Suppressor macrophage (primary cell): ENCODE data around the gene AGXT.

Source experiments
- DNase-seq, 4 experiments: peaks; one replicate each; pipeline ENCODE4 v3.0.0-alpha.2; 2020 to 2022

AGXT gene

DNA sequence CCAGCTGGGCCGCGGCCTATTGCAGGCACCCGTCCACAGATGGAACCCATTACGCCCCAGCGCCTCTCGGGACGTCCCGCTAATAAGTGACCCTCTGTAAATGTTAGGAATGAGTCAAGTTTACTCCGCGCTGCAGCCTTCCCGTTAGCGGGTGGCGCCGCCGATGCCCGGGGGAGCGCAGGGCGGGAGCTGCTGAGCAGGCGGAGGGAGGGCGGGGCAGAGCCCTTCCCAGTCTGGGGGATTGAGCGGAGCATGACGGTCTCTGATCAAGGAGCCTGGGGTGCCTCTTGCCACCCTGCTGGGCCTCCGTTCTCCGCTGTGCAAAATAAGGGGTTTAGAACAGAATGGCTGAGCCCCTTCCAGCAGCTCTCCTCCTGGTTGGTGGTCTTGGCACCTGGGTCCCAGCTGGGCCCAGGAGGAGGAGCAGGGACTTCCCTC is 48.0 kb downstream of the AGXT start:
- peak in 2 of 4 experiments; percentile 15 to 21 for DNase-seq

DNA sequence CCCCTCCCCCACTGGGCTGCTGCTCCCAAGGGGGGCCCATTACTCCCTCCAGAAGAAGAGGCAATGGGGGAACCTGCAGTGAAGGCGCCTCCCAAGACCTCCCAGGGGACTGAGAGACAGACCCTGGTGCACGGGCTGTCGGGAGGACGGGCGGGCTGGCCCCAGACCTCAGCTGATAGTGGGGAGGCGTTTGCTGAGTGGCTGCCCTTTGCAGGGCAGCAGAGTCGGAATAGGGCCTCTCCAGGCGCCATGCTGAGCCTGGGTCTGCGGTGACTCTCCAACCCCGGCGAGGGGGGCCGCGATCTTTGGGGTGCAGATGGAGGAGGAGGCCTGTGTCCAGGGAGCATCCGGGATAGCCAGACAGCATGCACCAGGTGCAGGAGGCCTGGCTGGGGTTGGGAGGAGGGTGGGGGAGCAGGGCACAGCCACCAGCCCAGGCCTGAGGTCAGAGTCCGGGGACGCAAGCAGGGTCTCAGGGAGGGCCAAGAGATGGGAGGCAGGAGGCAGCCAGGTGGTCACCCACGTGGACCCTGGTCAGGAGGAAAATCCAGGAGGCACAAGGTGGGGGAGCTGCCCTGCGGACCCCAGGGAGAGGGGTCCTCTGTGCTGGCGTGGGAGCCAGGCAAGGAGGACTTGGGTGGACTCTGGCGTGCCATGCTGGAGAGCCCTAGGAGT is 48.5 kb downstream of the AGXT start:
- DNase-seq: no peak

DNA sequence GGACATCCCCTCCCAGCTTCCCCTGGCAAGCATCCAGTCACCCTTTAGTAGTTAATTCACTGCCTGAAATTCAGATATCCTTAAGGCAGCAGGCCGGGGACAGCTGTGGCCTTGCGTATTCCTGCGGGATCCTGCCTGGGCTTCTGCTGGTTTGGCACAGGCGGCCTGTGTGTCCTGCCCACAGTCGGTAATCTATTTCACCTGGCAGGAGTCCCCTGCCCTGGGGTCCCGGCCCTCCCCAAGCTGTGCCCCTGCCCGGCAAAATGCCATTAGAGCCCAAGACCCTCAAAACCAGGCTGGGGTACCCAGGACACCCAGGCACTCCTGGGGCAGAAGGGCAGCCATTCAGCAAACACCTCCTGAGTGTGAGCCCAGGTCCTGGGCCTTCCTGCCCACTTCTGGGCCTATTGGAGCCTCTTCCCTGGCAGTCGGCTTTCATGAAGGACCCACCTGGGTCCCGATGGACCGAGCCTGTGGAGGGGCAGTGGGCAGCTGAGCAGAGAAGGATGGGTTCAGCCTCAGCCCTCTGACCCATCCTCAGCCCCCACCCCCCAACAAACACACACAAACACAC is 49.1 kb downstream of the AGXT start:
- DNase-seq: no peak

DNA sequence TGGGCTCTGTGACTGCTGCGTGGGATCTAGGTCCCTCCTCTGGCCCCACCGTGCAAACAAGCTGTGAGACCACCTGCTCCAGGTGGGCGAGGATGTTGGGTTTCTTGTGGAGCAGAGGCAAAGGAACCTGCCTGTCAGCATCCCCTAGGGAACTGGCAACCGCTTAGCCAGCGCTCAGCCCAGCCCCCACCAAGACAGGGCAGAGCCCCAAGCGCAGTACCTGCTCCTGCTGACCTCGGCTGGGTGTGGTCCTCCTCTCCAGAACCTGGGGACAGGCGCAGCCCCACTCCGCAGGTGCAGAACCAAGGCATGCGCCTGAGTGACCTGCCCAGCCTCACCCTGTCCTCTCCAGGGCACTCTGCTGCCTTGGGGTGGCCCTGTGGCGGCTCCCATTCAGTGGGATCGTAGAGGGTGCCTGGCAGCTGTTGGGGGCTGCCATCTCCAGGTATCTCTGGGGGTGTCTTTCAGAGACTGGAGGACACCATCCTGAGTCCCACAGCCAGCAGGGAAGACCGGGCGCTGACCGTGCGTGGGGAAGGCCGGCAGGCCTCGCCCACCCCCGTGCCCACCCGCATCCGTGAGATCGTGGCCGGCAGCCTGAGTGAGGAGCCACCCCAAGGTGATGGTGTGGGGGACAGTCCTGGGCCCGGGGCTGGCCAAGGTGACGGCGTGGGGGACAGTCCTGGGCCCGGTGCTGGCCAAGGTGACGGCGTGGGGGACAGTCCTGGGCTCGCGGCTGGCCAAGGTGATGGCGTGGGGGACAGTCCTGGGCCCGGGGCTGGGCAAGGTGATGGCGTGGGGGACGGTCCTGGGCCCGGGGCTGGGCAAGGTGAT is 49.9 kb downstream of the AGXT start:
- no peak for DNase-seq

DNA sequence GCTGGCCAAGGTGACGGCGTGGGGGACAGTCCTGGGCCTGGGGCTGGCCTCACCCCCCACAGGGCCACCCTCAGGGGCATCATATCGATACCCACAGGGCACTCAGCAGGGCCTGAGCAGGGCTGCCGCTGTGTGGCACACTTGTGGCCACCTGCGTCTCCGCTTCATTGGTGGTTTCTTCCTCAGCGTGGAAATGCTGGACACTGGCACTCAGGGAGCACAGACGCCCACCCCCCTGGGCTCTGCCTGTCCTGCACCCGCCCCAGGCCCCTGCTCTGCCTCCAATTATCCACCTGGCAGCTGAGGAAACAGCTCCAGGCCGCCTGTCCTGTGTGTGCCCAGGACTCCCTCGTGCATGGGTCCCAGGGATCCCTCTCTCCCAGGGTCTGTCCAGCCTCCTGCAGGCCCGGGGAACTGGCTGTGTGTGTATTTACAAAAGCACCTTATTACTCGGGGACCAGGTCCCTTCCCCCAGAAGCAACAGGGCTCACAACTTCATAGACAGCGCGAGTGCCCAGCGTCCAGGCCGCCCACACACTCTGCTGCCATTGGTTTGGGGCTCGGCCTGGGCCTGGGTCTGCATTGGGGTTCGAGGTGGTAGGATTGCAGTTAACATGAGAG is 50.6 kb downstream of the AGXT start:
- DNase-seq: no peak

DNA sequence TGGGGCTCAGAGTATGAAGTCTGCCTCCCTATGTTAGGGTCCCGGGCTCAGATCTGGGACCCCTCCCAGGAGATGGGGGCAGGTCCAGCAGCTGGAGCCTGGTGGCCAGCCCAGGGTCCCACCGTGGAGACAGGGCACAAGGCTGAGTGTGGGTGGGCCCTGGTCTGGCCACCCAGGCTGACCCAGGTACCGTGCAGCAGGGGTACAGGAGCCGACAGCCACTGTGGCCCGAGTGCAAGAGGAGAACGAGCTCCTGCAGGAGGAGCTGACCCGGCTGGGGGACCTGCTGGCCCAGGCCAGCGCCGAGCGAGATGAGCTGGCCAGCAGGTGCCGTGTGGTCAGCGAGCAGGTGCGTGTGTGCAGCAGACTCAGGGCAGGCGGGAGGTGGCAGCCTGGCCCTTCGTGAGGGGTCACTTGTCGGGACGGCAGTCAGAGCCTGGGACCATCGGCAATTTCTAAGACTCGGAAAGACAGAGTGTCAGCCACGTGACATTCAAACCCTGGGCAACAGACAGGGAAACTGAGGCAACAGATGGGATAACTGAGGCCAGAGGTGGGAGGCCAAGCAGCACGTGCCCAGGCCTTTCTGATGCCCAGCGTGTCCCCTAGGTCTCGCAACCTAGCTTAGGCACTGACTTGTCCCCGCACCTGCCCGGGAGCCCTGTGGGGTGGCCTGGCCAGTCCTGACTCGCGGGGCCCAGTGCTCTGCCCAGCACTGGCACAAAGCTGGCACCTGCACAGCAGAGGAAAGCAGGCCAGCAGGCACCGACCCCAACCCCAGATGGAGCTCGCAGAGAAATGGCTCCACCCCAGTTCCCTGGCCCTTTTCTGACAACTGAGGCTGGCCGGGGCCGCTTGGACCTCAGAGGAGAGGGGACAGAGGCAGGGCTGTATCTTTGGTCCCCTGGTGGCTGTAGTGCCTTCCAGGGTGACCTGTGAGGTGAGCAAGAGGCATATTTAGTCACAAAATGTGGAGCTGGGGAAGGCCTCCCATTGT is 51.5 kb downstream of the AGXT start:
- DNase-seq: no peak

DNA sequence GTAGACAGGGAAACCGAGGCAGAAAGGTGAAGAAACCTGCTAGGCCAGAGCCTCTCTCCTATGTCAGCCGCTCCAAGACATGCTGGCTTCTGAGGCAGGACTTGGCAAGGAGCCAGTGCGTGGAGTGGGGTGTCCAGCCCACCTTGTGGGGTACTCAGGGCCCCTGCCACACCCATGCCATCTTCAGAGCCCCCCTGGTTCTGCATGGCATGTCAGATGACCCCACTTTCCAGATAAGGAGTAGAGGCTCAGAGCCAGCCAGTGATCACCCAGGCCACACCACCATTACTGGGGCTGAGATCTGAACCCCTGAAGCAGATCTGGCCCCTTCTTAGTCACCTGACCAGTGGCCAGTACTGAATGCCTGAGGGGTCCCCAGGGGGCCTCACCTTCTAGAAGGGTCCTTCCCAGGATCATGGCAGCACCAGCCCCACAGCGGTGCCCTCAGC is 52.2 kb downstream of the AGXT start:
- DNase-seq: no peak

DNA sequence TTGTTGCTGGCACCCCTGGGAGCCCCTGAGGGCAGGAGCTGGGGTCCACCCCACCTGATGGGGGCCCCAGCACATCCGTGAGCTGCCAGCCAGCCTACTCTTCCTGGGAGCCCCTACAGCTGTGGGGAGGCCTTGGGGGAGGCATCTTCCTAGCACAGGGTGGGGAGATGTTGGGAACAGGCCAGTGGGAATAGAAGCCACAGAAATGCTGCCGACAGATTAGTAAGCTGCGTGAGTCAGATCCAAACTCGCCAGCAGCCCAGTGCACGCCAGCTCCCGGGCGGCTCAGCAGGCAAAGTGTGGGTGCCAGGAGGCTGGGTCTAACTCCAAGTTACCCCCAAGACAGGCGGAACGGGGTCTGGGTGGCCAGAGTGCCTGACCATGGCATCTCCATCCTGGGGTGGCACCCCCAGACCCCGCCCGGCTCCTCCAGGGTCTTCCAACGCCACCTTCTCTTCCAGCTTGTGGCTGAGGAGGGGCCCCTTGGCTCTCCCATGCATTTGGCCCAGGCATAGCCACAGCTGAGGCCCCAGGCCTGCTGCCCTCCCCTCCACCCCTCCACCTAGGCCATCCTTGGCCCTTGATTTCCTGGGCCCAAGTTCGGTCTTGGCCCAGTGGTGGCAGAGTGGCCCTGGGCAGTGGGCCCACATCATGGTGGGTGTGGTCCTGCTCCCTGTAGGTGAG is 52.8 kb downstream of the AGXT start:
- DNase-seq: no peak

DNA sequence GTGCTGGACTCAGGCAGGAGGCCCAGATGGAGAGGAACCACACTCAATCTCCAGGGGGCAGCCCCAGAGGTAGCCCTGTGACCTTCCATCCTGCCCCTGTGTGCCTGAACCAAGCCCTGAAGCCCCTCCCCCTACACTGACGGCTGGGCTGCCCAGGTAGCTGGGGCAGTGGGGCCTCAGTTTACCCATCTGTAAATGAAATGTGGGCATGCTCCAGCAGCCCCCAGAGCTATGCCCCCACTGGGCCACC is 53.3 kb downstream of the AGXT start:
- DNase-seq: no peak

DNA sequence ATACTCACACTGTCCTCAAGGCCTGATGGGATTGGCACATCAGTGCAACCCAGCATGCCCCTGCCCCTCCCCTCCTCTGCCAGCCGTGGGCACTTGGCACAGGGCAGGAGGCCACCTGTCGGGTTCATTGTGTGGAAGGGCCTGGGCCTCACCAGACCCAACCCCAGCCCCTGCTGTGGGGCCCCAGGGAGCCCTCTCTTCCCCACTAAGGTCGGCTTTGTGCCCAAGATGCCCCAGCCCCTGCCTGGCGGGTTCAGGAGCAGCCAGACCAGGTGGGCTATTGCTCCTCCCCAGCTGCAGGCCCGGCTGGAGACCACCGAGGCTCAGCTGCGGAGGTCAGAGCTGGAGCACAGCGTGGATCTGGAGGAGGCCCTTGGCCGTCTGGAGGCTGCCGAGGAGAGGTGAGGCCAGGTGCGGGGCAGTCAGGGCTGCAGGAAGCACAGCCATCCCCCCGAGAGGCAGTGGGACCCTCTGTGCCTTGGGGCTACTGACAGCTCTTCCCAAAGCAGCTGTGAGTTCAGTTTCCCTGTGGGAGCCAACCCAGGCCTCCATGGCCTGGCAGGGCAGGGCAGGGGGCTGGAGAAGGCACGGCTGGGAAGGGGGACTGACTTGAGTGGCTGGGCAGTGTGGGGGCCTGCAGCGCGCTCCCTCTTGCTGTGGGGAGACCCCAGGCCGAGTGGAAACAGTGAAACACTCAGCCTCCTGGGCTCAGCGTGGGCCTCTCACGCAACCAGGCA is 53.8 kb downstream of the AGXT start:
- DNase-seq: no peak

DNA sequence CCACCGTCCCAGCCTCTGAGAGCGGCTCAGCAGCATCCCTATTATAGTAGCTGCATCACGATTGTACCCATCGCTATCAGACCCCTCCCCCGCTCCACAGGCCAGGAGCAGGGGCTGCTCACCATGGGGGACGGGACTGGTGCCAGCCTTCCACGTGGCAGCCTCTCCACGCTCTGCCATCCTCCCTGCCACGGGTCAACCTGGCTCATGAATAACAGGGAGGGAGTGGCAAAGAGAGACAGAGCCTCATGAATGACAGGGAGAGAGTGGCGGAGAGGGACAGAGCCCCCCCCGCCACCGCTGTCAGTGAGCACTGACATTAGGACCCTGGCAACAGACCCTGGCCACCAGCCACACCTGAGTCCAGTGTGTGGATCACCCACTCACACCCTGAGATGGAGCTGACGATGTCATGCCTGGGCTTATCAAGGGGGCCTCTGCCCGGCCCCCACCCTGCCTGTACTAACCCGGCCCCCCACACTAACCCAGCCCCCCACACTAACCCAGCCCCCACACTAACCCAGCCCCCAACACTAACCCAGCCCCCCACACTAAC is 54.4 kb downstream of the AGXT start:
- no peak for DNase-seq

DNA sequence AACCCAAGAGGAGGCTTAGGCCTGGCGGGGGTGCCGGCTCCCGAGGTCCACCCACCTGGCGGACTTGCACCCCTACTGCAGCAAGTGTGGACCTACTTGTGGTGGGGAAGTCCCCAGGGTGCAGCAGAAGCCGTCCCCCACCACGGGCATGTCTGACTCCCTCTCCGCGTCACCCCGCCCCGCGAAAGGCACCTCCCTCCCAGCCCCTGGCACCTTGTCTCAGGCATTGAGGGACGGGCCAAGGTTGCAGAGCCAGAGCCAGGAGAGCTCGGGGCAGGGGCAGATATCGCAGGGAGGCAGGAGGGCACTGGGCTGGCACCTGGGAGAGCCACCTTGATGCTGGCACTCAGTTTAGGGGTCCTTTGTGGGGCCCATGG is 56.6 kb downstream of the AGXT start:
- DNase-seq: no peak

DNA sequence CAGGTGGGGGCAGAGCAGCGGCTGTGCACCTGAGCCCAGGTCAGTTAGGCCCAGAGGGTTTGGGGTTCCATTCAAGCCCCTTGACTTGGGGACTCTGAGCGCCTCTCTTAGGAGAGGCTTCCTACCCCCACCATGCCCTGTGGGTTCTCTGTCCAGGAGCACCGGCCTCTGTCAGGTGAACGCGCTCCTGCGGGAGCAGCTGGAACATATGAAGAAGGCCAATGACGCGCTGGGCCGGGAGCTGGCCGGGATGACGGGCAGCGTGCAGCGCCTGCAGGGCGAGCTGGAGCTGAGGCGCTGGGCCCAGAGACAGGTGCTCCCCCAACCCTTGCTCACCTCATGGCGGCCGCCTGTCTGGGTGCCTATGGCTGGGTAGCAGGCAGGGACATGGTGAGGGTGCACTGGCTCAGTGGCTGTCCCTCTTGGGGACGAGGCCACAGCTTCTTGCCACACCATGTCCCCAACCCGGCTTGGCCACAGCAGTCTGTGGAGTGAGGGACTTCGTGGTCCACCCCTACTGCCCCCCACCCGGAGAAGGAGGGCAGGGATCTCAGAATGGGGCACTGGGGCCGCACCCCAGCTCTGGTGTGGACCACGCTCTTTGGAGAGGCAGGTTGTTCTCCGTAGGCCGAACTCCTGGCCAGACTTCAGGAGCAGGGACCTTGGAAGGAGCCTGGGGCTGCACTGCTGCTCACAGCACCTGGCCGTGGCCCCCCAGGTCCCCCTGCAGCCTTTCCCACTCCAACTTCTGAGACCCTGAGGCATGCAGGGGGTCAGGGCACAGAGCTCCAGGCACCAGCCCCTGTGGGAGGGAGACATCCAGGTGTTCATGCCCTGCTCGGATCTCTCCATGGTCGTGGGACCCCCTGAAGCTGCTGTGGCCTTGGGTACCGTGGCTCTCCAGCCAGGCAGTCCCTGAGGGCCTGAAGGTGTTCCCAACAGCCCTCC is 57.2 kb downstream of the AGXT start:
- DNase-seq: no peak

DNA sequence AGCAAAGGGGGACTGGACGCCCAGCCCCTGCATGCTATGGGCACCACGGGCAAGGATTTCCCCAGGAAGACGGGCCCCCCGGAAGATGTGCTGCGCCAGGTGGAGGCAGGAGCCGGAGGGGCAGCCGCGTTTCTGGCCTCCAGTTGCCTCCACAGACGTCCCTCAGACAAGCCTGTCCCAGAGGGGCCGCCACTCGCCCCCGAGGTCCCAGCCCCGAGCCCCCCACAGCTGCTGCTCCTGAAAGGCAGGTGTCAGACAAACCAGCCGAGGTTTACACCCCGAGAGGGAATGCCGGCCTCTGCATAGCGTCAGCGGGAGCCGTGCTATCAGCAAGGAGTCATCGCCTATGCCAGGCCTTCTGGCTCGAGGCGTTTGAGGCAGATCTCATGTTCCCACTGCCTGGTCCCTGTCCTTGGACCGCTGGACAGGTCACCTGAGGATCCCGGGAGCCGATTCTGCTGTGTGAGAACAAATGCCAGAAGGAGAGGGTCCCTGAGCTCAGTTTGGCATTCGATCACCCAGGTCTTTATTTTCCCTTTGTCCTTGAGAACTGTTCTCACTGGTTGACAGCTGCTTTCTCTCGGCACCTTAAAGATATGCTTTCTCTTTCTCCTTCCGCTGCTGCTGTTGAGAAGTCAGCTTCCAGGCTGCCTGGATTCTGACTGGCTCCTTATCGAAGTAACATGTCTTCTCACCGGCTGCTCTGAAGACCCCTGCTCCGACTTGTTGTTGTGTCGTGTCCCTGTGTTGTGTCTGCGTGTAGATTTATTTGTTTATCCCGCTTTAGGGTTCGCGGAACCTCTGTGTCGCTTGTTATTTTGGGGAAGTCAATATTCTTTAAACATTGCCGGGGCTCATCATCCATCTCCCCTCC is 58.1 kb downstream of the AGXT start:
- no peak for DNase-seq

DNA sequence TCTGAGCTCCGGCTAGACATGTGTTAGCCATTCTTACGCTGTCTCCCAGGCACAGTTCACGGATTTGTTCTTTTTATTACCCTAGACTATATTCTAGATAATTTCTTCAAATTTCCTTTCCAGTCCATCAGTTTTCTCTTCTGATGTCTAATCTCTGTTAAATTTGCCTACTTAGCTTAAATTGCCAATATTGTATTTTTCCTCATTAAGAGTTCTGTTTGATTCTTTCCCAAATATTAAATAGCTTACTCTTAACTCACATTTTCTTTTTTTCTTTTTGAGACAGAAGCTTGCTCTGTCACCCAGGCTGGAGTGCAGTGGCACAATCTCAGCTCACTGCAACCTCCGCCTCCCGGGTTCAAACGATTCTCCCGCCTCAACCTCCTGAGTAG is 58.8 kb downstream of the AGXT start:
- no peak for DNase-seq

DNA sequence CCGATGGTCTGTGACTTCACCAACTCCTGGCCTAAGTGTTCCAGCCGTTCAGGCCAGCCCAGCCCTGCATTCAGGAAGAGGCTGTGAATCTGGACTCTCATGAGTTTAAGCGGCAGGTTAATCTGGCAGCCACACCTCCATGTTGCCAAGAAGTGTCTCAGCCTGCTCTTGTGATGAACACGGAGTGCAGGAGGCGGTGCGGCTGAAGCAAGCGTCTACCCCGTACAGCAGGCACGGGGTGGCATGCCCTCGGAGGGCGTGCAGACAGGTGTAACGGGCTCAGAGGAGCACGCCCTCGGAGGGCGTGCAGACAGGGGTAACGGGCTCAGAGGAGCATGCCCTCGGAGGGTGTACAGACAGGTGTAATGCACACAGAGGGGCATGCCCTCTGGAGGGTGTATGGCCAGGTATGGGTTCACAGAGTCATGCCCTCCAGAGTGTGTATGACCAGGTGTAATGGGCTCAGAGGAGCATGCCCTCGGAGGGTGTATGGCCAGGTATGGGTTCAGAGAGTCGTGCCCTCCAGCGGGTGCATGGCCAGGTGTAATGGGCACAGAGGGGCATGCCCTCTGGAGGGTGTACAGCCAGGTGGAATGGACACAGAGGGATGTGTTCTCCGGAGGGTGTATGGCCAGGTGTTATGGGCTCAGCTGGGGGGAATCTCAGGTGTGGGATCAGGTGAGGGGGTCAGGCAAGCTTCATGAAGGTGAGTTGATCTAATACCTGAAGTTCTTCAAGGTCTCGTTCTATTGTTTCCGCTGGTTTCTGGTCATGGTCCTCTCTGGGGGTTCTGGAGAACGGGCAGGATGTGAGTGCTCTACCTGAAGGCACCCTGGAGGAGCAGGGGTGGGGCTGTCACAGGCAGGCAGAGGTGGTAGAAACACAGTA is 60.1 kb downstream of the AGXT start:
- no peak for DNase-seq

DNA sequence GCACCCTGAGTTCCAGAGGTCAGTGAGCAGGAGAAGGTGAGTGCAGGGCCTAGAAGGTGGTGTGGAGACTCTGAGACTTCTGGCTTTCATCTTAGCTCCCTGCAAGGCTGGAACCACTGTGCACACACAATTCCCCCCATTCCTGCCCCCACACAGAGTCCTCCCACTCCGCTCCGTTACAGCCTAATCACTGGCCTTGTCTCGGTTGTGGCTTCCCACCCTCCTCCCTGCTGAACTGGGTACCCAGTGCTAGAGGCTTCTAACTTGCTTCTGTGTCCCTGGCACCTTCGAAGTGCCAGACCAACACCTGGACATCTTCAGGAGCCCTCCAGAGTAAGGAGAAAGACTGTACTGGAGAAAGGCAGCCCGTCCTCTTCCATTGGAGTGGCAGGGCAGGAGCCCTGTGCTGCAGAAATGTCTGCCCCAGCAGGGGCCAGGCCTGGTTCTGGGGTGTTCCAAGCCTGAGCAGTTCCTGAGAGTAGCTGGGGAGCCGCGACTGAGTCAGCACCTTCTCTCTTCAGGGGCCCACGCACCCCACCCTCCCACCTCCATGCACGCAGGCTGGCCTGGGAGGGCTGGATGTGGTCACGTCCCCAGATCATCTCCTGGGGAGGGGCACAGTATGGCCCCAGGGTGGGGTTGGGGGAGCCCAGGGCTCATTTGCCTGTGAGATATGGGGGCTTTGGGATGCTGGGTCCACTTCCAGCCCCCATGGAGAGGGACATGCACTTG is 60.9 kb downstream of the AGXT start:
- DNase-seq: no peak
